Esophagus squamous epithelium (tissue), 4 donors: ENCODE results near the gene GYPE.
"Not testable (repeated sequence)": the region's sequence is repeated elsewhere in the genome, so short reads cannot be mapped to it uniquely, and the experiment has no call there.

Experiments used
- CTCF ChIP-seq, 6 experiments: fragments of 450-650 bp in 4 of 6; fragments of 200-600 bp in 2 of 6; sonication (generic) in 2 of 6; IDR thresholded peaks; one replicate each; pipeline ENCODE4 v1.5.1; 2016 to 2019; ENCODE audit warnings: antibody characterized with exemption in 6 of 6, mild to moderate bottlenecking in 4 of 6, moderate library complexity in 4 of 6
- POLR2A ChIP-seq, 4 donors: fragments of 450-650 bp; IDR thresholded peaks; one replicate each; pipeline ENCODE4 v1.6.1; 2017; ENCODE audit warnings: antibody characterized with exemption in 4 of 4, mild to moderate bottlenecking in 4 of 4, moderate library complexity in 3 of 4

- not testable (repeated sequence) for TF ChIP-seq CTCF, POLR2A (IDR thresholded peaks at IDR 0.05)
Measured at GRCh38 chr4:143839413-143839812, 65.9 kb downstream of the GYPE start.
